ENCODE data around the gene GADD45GIP1.

The GADD45GIP1 gene

DNA sequence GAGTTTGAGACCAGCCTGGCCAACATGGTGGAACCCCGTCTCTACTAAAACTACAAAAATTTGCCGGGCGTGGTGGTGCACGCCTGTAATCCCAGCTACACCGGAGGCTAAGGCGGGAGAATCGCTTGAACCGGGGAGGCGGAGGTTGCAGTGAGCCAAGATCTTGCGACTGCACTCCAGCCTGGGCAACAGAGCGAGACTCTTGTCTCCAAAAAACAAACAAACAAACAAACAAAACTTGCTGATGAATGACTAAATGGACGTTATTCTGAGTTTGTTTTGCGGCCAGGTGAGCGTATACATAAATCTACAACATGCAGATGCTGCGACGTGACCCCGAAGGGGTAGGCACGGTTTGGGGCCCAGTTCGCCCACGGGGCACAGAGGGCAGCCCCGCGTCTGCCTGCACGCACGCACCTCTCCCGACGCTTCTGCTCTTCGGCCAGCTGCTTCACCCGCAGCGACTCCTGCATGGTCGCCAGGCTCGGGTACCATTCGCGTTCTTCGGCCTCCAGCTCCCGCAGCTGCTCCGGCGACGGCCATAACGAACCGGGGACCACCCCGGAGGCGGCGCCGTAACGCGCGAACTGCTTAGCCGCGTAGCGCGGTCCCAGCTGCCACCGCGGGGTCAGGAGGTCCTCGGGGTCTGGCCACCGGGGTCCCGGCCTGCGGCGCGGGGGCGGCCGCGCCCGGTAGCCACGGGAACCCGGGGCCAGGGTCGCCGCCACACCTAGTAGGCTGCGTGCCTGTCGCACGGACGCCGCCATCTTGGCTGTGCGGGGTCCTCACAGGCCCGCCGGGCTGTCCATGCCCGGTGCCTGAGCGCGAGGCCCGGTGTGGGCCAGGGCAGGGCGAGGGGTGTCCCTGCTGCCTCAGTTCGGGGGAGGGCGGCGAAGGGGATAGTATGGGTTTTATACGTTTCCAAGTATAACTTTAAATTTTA is at the start of gene GADD45GIP1:
TSS of gene GADD45GIP1 (minus strand) at position 778 of the 943 bp plus-strand sequence. CDS start at position 767, 11 bp downstream.
- DNase-seq, result peak; percentile 92

DNA sequence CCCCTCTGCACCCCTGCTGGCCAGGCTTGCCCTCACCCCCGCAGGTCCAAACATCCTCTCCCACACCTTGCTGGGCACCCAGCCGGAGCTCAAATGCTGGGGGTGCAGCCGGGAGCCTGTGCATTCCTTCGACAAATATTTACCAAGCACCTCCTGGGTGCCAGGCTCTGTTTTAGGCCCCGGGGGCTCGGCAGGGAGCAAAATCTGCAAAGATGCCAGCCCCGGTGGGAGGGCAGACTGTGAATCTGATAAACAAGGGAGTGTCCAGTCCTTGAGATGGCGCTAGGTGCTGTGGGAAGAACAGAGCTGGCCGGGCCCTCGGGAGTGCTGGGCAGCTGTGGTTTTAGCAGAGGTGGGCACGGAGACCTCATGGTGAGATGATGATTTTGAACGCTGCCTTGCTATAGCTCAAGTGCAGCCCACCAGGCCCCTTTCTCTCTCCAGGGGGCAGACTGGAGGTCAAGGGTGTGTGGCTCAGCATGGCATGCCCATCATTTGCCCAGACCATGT is 48.9 kb upstream of the GADD45GIP1 start:
- no peak for DNase-seq

DNA sequence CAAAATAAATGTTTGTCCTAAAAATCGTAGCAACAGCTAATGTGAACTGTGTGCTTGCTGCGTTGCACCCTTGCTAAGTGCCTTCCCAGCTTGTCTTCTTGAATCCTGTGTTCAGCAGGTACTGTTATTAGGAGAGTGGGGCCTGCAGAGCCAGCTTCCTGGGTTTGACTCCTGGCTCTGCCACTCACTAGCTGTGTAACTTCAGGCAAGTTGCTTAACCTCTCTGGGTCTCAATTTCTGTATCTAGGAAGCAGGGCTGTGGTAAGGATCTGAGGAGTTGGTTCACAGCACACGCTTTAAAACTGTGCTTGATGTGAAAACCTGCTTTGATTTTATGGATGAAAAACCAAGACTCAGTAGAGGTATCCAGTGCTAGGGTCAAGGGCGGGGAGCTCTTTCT is 48.2 kb upstream of the GADD45GIP1 start:
- no peak for DNase-seq

DNA sequence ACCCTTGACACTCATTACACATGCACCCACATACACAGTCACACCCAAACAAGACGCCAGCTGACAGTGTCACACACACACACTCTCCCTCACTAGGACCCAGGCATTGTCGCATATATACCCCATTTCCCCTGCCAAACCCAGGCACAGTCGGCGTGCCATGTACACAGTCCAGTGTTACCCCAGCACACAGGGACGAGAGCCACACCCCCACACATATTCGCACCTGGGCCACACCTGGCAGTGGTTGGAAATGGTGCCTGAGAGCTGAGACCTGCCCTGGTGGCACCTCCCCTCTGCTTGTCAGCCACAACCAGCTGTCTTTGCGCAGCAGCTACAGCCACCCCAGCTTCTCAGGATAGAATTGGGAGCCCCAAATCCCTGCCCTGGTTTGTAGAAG is 47.2 kb upstream of the GADD45GIP1 start:
- no peak for DNase-seq

DNA sequence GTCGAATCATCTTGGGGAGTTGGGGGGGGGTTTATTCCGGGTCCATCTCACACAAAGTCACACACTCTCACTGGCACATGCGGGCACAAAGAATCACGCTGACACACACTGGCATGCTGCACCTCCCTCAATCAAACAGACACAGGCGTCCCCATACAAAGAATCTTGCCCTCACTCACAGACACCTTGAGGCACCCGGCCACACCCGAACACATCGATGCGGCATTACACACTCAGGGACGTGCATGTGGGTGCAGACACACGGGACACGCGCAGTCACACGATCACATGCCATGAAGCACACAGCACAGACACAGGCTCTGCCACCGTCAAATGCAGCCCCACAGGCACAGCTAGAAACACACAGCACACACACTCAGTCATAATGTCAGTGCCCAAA is 46.1 kb upstream of the GADD45GIP1 start:
- DNase-seq, result no peak

DNA sequence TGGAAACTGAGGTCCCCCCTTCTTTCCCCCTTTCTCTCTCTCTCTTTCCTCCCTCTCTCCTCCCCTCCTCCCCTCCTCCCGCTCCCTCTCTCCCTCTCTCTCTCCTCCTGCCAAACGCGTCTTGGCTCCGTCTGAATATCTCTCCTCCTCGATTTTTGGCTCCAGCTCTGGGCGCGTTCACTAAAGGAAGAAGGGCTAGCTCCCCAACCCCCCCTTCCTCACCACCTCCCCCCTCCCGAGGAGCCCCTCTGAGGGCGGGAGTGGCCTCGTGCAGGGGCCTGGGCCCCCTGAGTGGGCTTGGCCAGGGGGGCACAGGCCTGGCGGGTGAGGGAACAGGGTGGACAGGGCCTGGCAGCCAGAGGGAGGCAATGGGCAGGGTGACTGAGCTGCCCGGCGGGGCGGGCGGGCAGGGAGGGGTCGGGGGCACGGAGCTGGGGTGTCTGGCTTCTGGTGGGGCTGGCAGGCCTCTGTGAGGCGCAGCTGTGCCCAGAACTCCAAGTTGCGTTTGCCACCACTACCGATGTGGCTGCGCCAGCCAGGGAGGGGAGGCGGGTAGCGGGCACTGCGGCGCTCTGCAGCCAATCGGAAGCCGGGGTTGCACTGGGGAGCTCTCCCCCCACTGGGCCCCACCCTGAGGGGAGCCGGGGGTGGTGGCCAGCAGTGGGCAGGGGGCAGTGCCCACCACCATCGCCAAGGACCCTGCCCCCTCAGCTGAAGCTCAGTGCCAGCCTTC is 45.3 kb upstream of the GADD45GIP1 start:
- no peak for DNase-seq

DNA sequence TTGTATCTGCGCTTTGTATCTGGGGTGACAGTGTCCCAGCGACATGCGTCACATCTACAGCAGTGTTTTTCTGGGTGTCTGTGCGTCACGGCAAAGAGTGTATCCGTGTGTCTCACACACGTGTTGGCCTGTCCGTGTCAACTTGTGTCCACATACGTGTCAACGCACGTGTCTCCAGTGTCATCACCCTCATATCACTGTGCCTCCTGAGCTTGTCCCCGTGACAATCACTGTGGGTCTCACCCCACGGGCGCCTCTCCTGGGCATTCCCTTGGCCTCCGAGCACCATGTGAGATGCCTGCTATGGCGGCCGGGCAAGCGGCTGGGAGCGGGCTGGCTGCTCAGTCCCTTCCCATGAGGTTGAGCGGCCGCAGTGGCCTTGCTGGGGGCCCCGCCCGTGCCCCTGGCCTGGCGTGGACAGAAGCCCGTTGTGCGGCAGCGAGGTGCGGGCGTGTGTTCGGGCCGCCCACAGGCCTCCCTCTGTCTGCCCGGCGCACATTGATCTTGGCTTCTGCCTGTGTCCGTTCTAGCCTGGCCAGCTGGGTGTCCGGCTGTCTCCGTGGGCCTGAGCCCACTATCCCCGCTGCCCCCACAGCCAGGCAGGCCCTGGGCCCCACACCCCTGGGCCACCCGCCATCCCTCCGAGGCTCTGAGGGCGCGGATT is 44.6 kb upstream of the GADD45GIP1 start:
- no peak for DNase-seq

DNA sequence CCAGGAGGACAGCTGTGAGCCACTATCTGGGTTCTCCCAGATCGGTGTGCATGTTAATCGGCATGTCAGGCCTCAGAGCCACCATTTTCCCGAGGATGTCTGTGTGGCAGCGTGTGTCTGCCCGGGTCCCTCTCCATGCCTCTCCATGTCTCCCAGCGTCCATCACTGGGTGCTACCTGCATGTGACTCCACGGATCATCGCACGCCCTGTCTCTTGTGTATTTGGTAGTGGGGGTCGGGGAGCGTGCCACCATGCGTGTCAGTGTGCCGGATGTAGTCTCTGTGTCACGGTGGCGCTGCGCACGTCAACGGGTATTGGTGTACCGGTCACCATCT is 44.1 kb upstream of the GADD45GIP1 start:
- no peak for DNase-seq

DNA sequence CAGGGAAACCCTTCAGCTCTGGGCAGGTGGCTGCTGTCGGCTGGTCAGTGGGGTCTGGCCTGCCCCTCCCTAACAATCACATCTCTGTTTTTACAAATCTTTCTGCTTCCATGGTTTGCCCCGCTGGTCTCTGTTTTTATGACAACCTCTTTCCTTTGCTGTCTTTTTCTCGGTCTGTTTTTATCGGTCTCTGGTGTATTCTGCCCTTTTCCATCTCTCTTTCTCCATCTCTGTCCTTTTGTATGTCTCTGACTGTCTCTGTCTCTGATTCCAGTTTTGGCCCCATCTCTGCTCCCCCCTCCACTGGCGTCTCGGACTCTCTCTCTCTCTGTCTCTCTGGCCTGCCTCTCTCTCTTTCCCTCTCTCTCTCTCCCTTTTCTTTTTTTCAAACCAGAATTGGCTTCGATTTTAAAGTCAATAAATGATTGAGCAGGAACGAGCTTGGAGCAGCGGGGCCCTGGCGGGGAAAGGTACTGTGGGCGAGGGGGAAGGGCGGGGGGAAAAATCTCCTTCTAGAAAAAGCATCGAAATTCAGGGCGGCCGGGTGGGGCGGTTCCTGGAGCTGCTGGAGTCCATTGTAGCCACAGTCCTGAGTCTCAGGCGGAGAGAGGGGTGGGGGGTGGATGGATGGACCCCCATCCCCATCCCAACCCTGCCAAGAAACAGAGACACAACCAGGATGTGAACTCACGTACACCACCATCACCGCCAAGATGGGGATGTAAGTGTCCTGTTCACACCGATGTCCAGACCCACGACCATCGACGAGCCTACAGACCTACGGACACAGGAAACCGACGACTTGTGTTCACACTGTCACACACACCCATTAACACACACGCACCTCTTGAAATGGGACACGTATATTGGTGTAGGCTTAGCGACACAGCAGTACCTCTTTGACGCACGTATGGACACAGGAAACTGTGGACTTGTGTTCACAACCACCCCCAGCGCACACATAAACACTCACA is 41.2 kb upstream of the GADD45GIP1 start:
- DNase-seq, result no peak

DNA sequence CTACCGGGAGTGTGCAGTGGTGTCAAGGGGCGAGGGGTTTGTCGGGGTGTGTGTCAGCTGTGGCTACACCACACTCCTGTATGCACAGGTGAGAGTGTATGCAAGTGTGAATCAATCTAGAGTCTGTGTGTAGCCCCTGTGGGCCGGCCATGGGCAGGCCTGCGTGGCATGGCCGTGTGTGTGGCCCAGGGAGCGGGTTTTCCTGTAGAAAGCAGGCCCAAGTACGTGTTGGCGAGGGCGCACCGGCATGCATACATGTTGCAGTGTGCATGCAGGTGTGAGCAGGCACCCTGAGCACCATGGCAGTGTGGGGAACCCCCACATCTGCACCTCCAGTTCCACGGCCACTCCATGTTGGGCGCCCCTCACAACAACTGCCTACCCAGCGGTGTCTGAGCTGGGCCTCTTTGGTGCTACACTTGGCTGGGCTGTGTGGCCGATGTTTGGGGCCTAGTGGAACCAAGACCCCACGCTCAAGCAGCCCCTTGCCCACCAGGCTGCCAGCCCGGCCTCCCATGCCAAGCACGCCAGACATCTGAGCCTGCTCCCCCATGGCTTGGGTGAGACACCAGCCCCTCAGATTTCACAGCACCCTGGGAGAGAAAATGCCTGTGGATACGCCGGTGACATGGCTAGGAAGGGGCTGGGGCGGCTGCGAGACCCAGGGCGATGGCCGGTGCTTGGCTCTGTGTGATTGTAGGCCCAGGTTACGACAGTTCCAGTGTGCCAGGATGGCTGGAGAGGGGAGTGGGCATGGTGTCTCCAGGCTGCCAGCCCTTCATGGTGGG is 40.4 kb upstream of the GADD45GIP1 start:
- no peak for DNase-seq

DNA sequence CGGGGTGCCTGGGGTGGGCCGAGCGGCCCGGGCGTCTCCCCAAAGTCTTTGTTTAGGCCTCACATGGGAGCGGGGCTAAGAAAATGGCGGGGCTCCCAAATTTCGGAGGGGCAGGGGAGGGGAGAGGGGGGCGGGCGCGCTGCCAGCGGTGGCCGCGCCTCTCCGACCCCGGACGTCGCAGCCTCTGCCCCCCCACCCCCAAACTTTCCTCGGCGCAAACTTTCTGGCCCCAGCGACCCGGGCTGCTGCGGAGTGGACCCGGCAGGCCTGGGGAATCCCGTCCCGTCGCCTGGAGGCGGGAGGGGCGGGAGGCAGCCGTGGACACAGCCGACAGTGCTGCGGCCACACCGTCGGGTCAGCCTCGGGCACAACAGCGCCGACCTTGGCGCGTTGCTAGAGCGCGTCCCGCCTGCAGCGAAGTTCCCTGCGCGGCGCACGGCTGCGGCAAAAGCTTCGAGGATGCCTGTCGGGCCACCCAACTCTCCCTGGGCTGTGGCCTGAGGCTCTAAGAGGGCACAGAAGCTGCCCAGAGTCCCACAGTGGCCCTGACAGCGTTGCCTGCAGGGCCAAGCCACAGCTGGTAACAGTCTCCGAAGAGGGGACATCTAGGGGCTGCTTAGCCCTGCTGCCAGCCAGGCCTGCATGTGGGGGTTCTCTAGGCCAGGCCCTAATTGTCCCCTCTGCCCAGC is 39.5 kb upstream of the GADD45GIP1 start:
- DNase-seq, result peak; percentile 38

DNA sequence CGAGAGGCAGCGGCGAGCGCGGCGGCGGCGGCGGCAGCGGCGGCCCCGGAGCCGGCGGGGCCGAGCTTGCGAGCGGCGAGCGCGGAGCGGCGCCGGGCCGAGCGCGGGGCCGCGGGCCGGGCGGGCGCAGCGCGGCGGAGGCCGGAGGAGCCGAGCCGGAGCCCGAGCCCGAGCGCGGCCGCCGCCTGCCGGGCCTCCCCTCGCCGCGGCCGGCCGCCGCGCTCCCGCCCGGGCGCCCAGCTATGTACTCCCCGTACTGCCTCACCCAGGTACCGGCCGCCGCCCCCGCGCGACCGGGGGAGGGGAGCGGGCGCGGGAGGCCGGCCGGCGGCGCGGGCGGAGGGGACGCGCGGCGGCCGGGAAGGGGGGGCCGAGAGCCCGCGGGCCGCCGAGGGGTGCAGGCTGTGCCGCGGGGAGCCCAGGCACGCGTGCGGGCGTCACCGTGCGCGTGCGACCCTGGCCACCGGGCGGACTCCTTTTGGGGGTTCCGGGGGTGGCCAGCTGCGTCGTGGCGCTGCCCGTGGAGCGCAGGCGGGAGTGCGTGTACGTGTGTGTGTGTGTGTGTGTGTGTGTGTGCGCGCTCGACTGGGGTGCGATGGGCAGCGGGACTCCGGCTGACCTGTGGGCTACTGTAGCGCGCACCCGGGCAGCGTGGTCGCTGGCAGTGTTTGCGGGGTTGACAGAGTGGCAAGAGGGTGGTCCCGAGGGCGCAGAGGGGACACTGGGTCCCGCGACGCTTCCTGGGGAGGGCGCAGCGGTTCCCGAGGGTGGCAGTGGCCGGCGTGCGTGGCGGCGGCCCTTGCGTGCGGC is 38.8 kb upstream of the GADD45GIP1 start:
- peak; percentile 42 for DNase-seq

DNA sequence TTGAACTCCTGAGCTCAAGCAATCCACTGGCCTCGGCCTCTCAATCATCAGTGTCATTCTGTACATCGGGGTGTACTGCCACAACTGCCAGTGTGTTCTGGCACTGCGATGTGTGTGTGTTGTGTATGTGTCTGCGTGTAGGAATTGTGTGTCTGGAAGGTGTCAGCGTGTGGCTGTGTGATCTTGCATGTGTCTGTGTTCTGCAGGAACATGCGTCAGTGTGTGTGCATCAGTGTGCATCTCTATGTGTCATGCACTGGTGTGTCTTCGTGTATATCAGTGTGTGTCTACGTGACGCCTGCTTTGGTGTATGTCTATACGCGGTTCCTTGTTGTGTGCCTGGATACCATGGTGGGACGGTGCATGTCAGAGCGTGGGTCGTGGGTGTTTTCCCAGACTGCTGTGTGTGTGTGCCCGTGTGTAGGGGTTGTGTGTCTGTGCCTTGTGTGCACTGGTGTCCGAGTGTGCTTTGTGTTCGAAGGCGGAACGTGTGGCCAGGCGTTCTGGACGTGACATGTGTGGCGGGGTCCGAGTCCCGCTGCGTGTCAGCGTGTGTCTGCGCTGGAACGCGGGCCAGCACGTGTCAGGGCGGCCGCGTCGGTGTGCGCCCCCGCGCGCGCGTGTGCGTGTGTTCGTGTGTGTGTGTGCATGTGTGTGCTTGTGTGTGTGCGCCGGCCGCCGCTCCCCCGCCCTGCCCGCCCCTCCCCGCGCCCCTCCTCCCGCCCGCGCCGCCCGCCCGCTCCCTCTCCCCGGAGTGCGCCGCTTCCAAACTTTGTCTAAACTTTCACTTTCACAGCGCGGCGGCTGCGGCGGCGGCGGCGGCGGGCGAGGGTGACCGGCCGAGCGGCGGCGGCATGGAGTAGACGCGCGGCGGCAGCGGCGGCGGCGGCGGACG is 37.9 kb upstream of the GADD45GIP1 start, which contains the start of gene NFIX:
TSS of gene NFIX (plus strand) at position 775 of the 895 bp plus-strand sequence. CDS start 363 bp downstream, outside the sequence.
- DNase-seq, result peak; percentile 73

DNA sequence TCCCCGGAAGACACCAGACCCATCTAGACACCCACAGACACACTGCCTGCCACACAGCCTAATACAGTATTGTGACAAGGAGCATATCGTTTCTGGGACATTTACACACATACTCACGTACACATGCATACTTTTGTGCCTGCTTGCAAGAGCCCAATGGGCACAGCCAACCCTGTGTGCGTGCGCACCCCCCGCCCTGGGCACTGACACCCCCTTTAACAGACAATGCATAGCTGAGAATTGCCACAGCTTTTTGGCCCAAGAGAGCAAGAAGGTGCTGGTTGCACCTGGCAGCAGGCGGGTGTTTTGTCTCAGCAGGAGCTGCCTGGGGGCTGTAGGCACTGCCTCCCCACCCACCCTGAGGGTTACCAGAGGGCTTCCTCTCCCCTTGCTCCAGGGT is 36.5 kb upstream of the GADD45GIP1 start:
- no peak for DNase-seq

DNA sequence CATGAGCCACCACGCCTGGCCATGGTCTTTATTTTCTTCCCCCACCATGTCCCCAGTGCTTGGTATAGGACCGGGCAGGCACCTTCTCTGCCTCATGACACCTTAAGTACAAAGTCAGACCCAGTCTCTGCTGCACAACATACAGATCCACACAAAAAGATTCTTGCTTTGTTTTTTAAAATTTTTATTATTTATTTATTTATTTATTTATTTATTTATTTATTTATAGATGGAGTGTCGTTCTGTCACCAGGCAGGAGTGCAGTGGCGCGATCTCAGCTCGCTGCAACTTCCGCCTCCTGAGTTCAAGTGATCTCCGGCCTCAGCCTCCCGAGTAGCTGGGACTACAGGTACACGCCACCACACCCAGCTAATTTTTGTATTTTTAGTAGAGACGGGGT is 35.7 kb upstream of the GADD45GIP1 start:
- DNase-seq, result no peak

DNA sequence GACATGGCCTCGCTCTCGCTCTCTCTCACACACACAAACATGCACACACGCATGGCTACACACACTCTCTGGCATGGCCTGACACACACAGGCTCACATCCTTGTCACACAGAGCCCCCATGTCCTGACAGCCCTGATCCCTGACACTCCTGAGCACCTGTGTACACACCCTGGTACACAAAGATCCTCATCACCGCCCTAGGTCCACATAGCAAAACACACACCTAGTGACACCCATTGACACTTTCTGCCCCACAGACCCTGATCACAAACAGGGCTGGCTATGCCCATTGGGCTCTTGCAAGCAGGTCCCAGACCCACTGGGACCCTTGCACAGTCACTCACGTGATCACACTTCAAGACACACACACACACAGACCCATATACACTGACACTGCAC is 34.3 kb upstream of the GADD45GIP1 start:
- DNase-seq, result no peak

DNA sequence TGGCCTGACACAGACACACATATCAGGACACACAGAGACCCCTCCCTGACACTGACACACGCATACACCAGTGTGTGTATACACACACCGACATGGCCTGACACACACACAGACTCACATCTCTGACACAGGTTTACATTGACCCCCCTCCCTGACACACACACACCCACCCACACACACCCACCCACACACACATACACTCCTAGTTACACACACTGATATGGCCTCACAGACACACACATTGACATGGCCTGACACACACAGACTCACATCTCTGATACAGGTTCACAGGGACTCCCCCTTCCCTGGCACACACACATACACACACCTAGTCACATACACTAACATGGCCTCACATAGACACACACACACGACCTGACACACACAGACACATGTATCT is 33.8 kb upstream of the GADD45GIP1 start:
- DNase-seq, result no peak

DNA sequence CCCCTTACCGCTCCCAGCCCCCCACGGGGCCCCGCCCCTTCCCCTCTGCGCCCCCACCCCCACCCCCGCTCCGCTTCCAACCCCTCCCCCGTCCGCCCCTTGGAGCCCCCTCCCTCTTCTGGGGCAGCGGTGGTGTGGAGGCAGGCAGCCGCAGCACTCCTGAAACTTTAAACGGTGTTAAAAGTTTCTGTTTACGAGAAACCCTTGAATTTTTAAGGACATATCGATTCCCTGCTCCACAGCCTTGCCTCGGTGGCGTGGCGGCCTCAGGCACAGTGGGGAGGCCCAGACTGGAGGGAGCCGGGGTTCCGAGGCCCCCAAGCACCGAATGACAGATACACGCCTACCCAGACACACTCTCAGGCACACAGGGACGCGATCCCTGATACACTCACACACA is 33.4 kb upstream of the GADD45GIP1 start:
- no peak for DNase-seq

DNA sequence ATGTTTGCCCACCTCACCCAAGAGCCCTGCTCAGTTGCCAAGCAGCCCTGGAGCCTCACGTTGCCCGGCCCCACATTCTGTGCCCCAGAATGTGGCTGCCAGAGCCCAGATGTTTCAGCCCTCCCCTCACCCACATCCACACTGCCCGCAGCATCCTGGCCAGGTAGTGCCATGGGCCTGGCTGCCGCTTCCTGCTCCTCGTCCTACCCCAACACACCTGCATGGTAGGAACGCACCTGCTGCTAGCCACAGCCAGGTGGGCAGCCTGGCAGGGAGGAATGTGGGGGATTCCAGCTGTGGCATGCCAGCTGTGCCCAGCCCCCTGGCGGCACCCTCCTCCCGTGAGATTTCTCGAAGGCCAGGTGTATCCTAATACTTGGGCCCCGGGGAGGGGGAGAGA is 30.8 kb upstream of the GADD45GIP1 start:
- no peak for DNase-seq
